ENCODE results near the gene ZBED6.
A peak's percentile ranks its signal among the peaks of the same experiment; 100 is the strongest.

ZBED6 gene

DNA sequence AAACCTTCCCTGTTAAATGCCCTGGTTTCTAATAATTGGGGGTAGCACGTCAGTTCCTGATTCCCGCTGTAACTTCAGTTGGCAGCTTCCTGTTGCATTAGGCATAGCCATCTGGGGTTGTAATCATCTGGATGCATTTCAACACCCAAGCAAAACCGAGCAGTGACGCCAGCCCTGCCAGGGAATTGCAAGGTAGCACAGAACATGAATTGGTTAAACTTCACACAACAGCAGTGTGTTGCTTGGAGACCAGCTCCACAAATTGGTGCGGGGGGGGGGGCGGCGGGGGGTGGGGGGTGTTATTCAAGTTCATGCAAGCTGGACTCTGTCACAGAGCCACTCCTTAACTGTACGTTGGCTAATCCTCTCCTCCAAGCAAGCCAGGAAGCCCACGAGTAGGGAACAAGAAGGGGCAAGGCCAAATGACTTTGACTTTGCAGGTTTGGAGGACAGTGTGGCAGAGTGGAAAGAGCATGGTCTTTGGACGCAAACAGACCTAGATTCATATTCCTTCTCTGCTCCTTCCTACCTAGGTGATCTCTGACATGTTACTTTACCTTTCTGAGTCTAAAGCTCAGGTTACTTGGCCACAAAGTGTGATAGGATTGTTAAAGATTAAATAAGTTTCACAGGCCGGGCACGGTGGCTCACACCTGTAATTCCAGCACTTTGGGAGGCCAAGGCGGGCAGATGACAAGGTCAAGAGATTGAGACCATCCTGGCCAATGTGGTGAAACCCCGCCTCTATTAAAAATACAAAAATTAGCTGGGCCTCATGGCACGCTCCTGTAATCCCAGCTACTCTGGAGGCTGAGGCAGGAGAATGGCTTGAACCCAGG is 25.7 kb upstream of the ZBED6 start:
- Histone ChIP-seq H3K4me1 (ENCODE audit: low read depth, poor library complexity, severe bottlenecking) (peaks cover 13% of the 10 kb centered on the region), H3K36me3 (ENCODE audit: insufficient read depth) (no peaks in the 10 kb centered on the region), H3K4me2 (no peak overlapping the region), H3K27me3 (ENCODE audit: insufficient read depth, low read depth) (no peaks in the 10 kb centered on the region), H3K79me2 (ENCODE audit: insufficient read depth, low read depth) (no peaks in the 10 kb centered on the region), H4K20me1 (ENCODE audit: insufficient read depth) (no peaks in the 10 kb centered on the region), H2AFZ (ENCODE audit: low read depth) (no peak overlapping the region), H3K4me3 (IDR thresholded peaks at IDR 0.05; ENCODE audit: insufficient read depth, low read depth, low read length) (no peak overlapping the region), H3K27ac (no peak overlapping the region), H3K9ac (no peak overlapping the region)
- TF ChIP-seq, protein P1, sequence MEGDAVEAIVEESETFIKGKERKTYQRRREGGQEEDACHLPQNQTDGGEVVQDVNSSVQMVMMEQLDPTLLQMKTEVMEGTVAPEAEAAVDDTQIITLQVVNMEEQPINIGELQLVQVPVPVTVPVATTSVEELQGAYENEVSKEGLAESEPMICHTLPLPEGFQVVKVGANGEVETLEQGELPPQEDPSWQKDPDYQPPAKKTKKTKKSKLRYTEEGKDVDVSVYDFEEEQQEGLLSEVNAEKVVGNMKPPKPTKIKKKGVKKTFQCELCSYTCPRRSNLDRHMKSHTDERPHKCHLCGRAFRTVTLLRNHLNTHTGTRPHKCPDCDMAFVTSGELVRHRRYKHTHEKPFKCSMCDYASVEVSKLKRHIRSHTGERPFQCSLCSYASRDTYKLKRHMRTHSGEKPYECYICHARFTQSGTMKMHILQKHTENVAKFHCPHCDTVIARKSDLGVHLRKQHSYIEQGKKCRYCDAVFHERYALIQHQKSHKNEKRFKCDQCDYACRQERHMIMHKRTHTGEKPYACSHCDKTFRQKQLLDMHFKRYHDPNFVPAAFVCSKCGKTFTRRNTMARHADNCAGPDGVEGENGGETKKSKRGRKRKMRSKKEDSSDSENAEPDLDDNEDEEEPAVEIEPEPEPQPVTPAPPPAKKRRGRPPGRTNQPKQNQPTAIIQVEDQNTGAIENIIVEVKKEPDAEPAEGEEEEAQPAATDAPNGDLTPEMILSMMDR (conservative IDR thresholded peaks at IDR 0.05; ENCODE audit: low read depth, low read length): no peak

DNA sequence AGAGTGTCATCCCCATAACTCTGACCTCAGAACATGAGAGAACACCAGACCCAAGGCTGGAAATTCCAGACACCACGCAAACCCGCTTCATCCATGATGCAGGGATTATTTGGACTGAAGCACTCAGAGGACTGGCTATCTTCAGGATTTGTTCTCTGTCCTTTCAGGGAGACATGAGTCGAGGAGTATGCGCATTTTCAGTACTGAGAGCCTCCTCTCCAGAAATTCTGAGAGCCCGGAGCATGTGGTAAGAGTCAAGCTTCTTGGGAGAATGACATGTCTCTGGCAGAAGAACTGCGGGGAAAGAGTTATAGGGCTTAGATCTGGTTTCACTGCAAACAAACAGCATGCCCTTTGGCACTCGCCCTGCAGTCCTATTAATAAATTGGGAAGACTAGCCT is 23.5 kb upstream of the ZBED6 start:
- TF ChIP-seq, protein P1 (conservative IDR thresholded peaks at IDR 0.05; ENCODE audit: low read depth, low read length): no peak
- no peak overlapping the region for H2AFZ ChIP-seq (ENCODE audit: low read depth)
- H3K4me1 ChIP-seq (ENCODE audit: low read depth, poor library complexity, severe bottlenecking): no peaks in the 10 kb centered on the region
- no peak overlapping the region for H3K9ac ChIP-seq
- no peaks in the 10 kb centered on the region for H3K27me3 ChIP-seq (ENCODE audit: insufficient read depth, low read depth)
- H4K20me1 ChIP-seq (ENCODE audit: insufficient read depth): no peaks in the 10 kb centered on the region
- H3K4me2 ChIP-seq: no peak overlapping the region
- H3K4me3 ChIP-seq (IDR thresholded peaks at IDR 0.05; ENCODE audit: insufficient read depth, low read depth, low read length): no peak overlapping the region
- H3K27ac ChIP-seq: no peak overlapping the region
- H3K79me2 ChIP-seq (ENCODE audit: insufficient read depth, low read depth): no peaks in the 10 kb centered on the region
- no peaks in the 10 kb centered on the region for H3K36me3 ChIP-seq (ENCODE audit: insufficient read depth)

DNA sequence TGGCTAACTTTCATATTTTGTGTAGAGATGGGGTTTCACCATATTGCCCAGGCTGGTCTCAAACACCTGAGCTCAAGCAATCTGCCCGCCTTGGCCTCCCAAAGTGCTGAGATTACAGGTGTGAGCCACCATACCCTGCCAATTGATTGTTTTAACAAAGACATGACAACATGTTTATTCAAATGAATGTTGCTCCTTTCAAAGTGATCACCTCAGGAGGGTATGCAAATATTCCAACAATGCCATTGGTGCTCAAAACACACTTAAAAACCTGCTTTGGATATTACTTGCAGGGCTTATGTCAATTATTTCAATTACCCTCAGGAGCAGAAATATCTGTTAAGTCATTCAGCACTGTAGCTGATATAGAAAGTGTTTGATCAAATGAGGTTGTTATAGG is 22.6 kb upstream of the ZBED6 start:
- TF ChIP-seq, protein P1 (conservative IDR thresholded peaks at IDR 0.05; ENCODE audit: low read depth, low read length): no peak
- Histone ChIP-seq H2AFZ (ENCODE audit: low read depth) (no peak overlapping the region), H3K9ac (no peak overlapping the region), H3K27ac (no peak overlapping the region), H3K4me1 (ENCODE audit: low read depth, poor library complexity, severe bottlenecking) (no peaks in the 10 kb centered on the region), H3K4me2 (no peak overlapping the region), H3K36me3 (ENCODE audit: insufficient read depth) (no peaks in the 10 kb centered on the region), H4K20me1 (ENCODE audit: insufficient read depth) (no peaks in the 10 kb centered on the region), H3K4me3 (IDR thresholded peaks at IDR 0.05; ENCODE audit: insufficient read depth, low read depth, low read length) (no peak overlapping the region), H3K27me3 (ENCODE audit: insufficient read depth, low read depth) (no peaks in the 10 kb centered on the region), H3K79me2 (ENCODE audit: insufficient read depth, low read depth) (no peaks in the 10 kb centered on the region)

DNA sequence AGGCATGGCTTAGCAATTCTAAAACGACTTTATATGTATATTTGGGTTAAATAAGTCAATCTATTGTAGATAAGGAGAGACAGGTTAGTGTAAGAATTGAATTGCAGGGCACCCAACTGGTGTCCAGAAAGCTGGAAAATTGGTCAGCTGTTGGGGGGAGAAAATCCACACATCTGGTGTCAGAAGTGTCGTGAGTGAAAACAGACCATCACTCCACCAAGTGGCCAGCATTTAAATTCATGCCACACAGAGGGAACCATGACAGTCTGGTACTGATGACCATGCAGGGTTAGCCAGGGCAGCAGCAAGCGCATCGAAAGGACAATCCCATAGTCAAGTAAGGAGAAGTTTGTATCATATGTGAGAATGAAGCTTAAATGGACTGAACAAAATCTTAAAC is 18.8 kb upstream of the ZBED6 start:
- Histone ChIP-seq H3K4me1 (ENCODE audit: low read depth, poor library complexity, severe bottlenecking) (no peaks in the 10 kb centered on the region), H3K9ac (no peak overlapping the region), H3K4me3 (IDR thresholded peaks at IDR 0.05; ENCODE audit: insufficient read depth, low read depth, low read length) (no peak overlapping the region), H3K27me3 (ENCODE audit: insufficient read depth, low read depth) (no peaks in the 10 kb centered on the region), H4K20me1 (ENCODE audit: insufficient read depth) (no peaks in the 10 kb centered on the region), H2AFZ (ENCODE audit: low read depth) (no peak overlapping the region), H3K79me2 (ENCODE audit: insufficient read depth, low read depth) (no peaks in the 10 kb centered on the region), H3K4me2 (no peak overlapping the region), H3K27ac (no peak overlapping the region), H3K36me3 (ENCODE audit: insufficient read depth) (no peaks in the 10 kb centered on the region)
- TF ChIP-seq, protein P1 (conservative IDR thresholded peaks at IDR 0.05; ENCODE audit: low read depth, low read length): peak; percentile 12; the same call in 1 of the 2 replicates
